A549 (cell line): ENCODE results near the gene NKX3-2. TPM values are rescaled to one million over a fixed set of nuclear protein-coding genes. Genes with fewer than 3 reads are reported as not detected.
A peak's percentile ranks its signal among the peaks of the same experiment; 100 is the strongest.

Experiments
- ATAC-seq, 2 experiments: fragments of 200-7000 bp in 1 of 2; fragments of >200 bp in 1 of 2; cut with Nextera tagmentation in 1 of 2; cut with Tn5 transposase in 1 of 2; 3 replicates each; pipeline versions ENCODE4 v1.8.0 to v1.9.1; 2018 to 2020; ENCODE audit warnings: mild to moderate bottlenecking in 1 of 2, moderate library complexity in 1 of 2
- CTCF ChIA-PET: fragments of 300-600 bp; sonication (Branson Sonifier 250); formaldehyde crosslinking; extraction: SDS; loops from one replicate; lab custom pipeline; 2021; ENCODE audit warnings: antibody characterized with exemption, inconsistent platforms; lab: Yijun Ruan, JAX
- POLR2A ChIA-PET: fragments of 350-600 bp; formaldehyde crosslinking; extraction: SDS; loops from one replicate; lab custom pipeline; 2021; ENCODE audit warnings: antibody characterized with exemption, inconsistent platforms; lab: Yijun Ruan, JAX
- DNase-seq, 2 experiments: peaks; one replicate each; pipeline versions ENCODE4 v3.0.0 to v3.0.0-alpha.2; 2011 to 2016; ENCODE audit warnings: low read depth in 1 of 2, low spot score in 1 of 2
- FAIRE-seq: peaks from 2 replicates; lab custom pipeline; 2011; peaks lifted over from hg19 to GRCh38; lab: Jason Lieb, UNC
- H3K27ac ChIP-seq, 2 experiments: fragments of >200 bp; sonication (Bioruptor Twin); formaldehyde crosslinking; 3 replicates each; pipeline ENCODE4 v1.5.1; 2016 to 2017
- H3K4me1 ChIP-seq: fragments of >200 bp; sonication (Bioruptor Twin); formaldehyde crosslinking; 3 replicates; pipeline ENCODE4 v1.6.1; 2016
- H3K4me2 ChIP-seq: fragments of >200 bp; sonication (Bioruptor Twin); formaldehyde crosslinking; 3 replicates; pipeline ENCODE4 v1.6.1; 2016
- H3K4me3 ChIP-seq: fragments of >200 bp; sonication (Bioruptor Twin); formaldehyde crosslinking; 3 replicates; pipeline ENCODE4 v1.5.1; 2016
- H3K9me3 ChIP-seq: fragments of >200 bp; sonication (Bioruptor Twin); formaldehyde crosslinking; 3 replicates; pipeline ENCODE4 v1.6.1; 2016
- CBX8 ChIP-seq: fragments of 200-600 bp; sonication (generic); IDR thresholded peaks from 2 replicates; pipeline ENCODE4 v1.6.1; 2016
- CEBPB ChIP-seq, 2 experiments: fragments of >200 bp in 1 of 2; sonication (Bioruptor Twin) in 1 of 2; formaldehyde crosslinking in 1 of 2; IDR thresholded peaks; 2 replicates each; pipeline ENCODE4 v1.6.1; 2012 to 2016
- ESRRA ChIP-seq: fragments of 150-350 bp; IDR thresholded peaks from 2 replicates; pipeline ENCODE4 v1.6.1; 2014; ENCODE audit warnings: mild to moderate bottlenecking, low read length, borderline replicate concordance
- JUN ChIP-seq, 2 experiments: fragments of >200 bp; sonication (Bioruptor Twin); formaldehyde crosslinking; IDR thresholded peaks; 2 replicates in 1 of 2; 3 replicates in 1 of 2; pipeline ENCODE4 v1.6.1; 2016 to 2017
- JUNB ChIP-seq: fragments of >200 bp; sonication (Bioruptor Twin); formaldehyde crosslinking; IDR thresholded peaks from 2 replicates; pipeline ENCODE4 v1.6.1; 2016
- KDM1A ChIP-seq: fragments of 200-600 bp; sonication (generic); IDR thresholded peaks from 2 replicates; pipeline ENCODE4 v1.6.1; 2016; ENCODE audit warnings: low read depth, mild to moderate bottlenecking
- NFE2L2 ChIP-seq: fragments of 150-350 bp; conservative IDR thresholded peaks from 2 replicates; pipeline ENCODE4 v1.6.1; 2014; ENCODE audit warnings: low read length
- NPAS2 ChIP-seq: fragments of 250-450 bp; sonication (Bioruptor Pico); IDR thresholded peaks from 2 replicates; pipeline ENCODE4 v1.8.0; 2022; ENCODE audit warnings: mild to moderate bottlenecking, moderate library complexity, borderline replicate concordance
- NR3C1 ChIP-seq: fragments of >200 bp; sonication (Bioruptor Twin); formaldehyde crosslinking; IDR thresholded peaks from 3 replicates; pipeline ENCODE4 v1.6.1; 2017
- POLR2A ChIP-seq: IDR thresholded peaks from 2 replicates; pipeline ENCODE4 v1.6.1; 2012; ENCODE audit warnings: mild to moderate bottlenecking, low read length
- RAD21 ChIP-seq, 2 experiments: fragments of >200 bp in 1 of 2; sonication (Bioruptor Twin) in 1 of 2; formaldehyde crosslinking in 1 of 2; IDR thresholded peaks in 1 of 2; conservative IDR thresholded peaks in 1 of 2; 2 replicates in 1 of 2; 3 replicates in 1 of 2; pipeline ENCODE4 v1.6.1; 2012 to 2018; ENCODE audit warnings: inconsistent platforms in 1 of 2
- RNF2 ChIP-seq: fragments of 200-600 bp; sonication (generic); IDR thresholded peaks from 2 replicates; pipeline ENCODE4 v1.6.1; 2016; ENCODE audit warnings: low read depth, mild to moderate bottlenecking, antibody characterized with exemption, moderate library complexity, borderline replicate concordance
- SREBF2 ChIP-seq: fragments of 450-650 bp; IDR thresholded peaks from 2 replicates; pipeline ENCODE4 v1.6.1; 2014; ENCODE audit warnings: mild to moderate bottlenecking, moderate library complexity
- TFCP2L1 ChIP-seq: fragments of 250-450 bp; sonication (Bioruptor Pico); IDR thresholded peaks from 2 replicates; pipeline ENCODE4 v1.5.0; 2021; ENCODE audit warnings: mild to moderate bottlenecking
- TP53 ChIP-seq: fragments of 250-450 bp; sonication (Bioruptor Pico); IDR thresholded peaks from 2 replicates; pipeline ENCODE4 v1.5.0; 2021; ENCODE audit warnings: mild to moderate bottlenecking, moderate library complexity
- WGBS: methylation state at CpG from one replicate; pipeline ENCODE4 v1.1.6; 2017; ENCODE audit errors: missing lambda C conversion rate; 5-methylcytosine and 5-hydroxymethylcytosine counted together
- polyA plus RNA-seq, 4 experiments: library from polyadenylated mRNA; depleted of rRNA in 3 of 4; stranded (reverse); fragments of >200 nt; fragmentation: RNase III in 1 of 4; extraction: RNeasy Plus Mini Kit Qiagen cat#74134 plus additional on column Dnase treatment in 1 of 4; gene quantifications; 2 replicates in 3 of 4; 3 replicates in 1 of 4; pipeline ENCODE4 v1.2.3, GENCODE V29; 2011 to 2017
- TF ChIP-seq, protein P1 (sequence below): fragments of 150-350 bp; IDR thresholded peaks from 2 replicates; pipeline ENCODE4 v1.6.1; 2014; ENCODE audit warnings: low read depth, mild to moderate bottlenecking, low read length
- TF ChIP-seq, protein P2 (sequence below): fragments of >200 bp; sonication (Bioruptor Twin); formaldehyde crosslinking; IDR thresholded peaks from 3 replicates; pipeline ENCODE4 v1.5.1; 2016

NKX3-2 gene
- polyA plus RNA-seq, 2 of the 4 experiments (the other 2 are of a cell fraction), result 0.06 to 0.44 TPM

DNA sequence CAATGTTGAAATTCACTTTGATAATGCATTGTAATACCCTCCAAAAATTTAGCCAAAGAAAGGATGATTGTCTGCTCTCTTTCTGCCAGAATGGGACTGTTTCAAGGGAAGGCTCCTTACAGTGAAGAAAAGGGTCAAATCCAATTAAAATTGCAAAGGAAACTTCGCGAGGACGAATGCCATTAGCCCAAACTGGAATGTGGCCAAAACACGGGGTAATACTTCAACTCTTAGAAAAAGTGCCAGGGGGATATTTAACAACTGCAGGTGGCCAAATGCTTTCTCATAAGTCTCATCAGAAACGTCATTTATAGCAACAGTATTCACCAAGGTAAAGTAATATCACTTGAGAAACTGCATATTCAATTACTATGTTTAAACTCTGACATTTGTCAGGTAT lies 29.0 kb downstream of the NKX3-2 start:
- no peaks in the 10 kb centered on the region for H3K4me1 ChIP-seq
- ATAC-seq (no peak), FAIRE-seq (no peak), DNase-seq (no peak)
- H3K9me3 ChIP-seq, result no peaks in the 10 kb centered on the region
- WGBS, result 22% methylated on average over 5 of the region's 5 CpGs
- no peak overlapping the region for H3K4me3 ChIP-seq
- no peak for TF ChIP-seq RAD21 (conservative IDR thresholded peaks at IDR 0.05 in 1 of 2, IDR thresholded peaks at IDR 0.05 in 1 of 2)
- no peak for TF ChIP-seq ESRRA
- no peak for TF ChIP-seq POLR2A
- no peak for TF ChIP-seq NFE2L2
- TF ChIP-seq NR3C1, result no peak
- TF ChIP-seq, protein P1, sequence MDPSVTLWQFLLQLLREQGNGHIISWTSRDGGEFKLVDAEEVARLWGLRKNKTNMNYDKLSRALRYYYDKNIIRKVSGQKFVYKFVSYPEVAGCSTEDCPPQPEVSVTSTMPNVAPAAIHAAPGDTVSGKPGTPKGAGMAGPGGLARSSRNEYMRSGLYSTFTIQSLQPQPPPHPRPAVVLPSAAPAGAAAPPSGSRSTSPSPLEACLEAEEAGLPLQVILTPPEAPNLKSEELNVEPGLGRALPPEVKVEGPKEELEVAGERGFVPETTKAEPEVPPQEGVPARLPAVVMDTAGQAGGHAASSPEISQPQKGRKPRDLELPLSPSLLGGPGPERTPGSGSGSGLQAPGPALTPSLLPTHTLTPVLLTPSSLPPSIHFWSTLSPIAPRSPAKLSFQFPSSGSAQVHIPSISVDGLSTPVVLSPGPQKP, result no peak
- TF ChIP-seq KDM1A, result no peak
- TF ChIP-seq, protein P2, sequence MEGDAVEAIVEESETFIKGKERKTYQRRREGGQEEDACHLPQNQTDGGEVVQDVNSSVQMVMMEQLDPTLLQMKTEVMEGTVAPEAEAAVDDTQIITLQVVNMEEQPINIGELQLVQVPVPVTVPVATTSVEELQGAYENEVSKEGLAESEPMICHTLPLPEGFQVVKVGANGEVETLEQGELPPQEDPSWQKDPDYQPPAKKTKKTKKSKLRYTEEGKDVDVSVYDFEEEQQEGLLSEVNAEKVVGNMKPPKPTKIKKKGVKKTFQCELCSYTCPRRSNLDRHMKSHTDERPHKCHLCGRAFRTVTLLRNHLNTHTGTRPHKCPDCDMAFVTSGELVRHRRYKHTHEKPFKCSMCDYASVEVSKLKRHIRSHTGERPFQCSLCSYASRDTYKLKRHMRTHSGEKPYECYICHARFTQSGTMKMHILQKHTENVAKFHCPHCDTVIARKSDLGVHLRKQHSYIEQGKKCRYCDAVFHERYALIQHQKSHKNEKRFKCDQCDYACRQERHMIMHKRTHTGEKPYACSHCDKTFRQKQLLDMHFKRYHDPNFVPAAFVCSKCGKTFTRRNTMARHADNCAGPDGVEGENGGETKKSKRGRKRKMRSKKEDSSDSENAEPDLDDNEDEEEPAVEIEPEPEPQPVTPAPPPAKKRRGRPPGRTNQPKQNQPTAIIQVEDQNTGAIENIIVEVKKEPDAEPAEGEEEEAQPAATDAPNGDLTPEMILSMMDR, result no peak
- no peak for TF ChIP-seq SREBF2
- no peak for TF ChIP-seq NPAS2
- H3K27ac ChIP-seq, result no peak overlapping the region
- no peak overlapping the region for H3K4me2 ChIP-seq
- ChIA-PET CTCF (no interaction called here), POLR2A (no interaction called here)

DNA sequence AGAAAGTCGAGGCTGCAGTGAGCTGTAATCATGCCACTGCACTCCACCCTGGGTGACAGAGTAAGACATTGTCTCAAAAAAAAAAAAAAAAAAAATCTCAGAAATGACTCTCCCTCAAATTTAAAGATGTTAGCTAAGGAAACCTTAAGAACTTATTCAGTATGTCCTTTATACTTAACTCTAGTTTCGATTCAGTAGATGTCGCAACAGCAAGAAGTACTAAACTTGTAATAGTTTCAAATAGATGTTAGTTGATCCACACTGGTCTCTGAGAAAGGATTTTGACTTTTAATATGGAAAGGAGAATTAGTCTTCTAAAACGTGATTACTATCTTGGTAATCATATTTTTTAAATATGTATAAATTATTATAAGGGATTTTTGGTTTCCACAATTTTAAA lies 29.6 kb downstream of the NKX3-2 start:
- peak; percentile 21 to 54; a peak in 1 of 4 replicates for TF ChIP-seq CEBPB (IDR thresholded peaks at IDR 0.05)
- TF ChIP-seq JUNB, result no peak
- TF ChIP-seq, protein P1, result no peak
- no peak for TF ChIP-seq RNF2
- TF ChIP-seq TP53 (CRISPR knock-in tag), result no peak
- WGBS, result 40% methylated on average over 4 of the region's 4 CpGs
- FAIRE-seq (no peak), ATAC-seq (no peak), DNase-seq (no peak)
- Histone ChIP-seq H3K9me3 (no peaks in the 10 kb centered on the region), H3K27ac (no peak overlapping the region), H3K4me3 (no peak overlapping the region), H3K4me2 (no peak overlapping the region), H3K4me1 (no peaks in the 10 kb centered on the region)
- ChIA-PET POLR2A (no interaction called here), CTCF (interaction anchor here (0.5 kb wide), 1 partner anchor 13 kb away, joined by 3 read pairs; no protein-coding TSS in a partner anchor)

DNA sequence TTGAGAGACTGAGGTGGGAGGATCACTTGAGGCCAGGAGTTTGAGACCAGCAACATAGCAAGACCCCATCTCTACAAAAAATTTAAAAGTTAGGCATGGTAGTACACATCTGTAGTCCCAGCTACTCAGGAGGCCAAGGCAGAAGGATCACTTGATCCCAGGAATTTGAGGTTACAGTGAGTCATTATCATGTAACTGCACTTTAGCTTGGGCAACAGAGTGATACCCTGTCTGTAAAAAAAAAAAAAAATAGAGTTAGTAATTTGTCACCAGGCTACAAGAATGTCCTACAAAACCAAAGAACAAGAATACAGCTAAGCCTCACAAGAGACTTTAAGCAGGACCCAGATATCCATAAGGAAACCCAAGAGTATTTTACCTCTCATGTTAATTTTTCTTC lies 33.2 kb downstream of the NKX3-2 start:
- H3K27ac ChIP-seq, result no peak overlapping the region
- no peak overlapping the region for H3K4me3 ChIP-seq
- TF ChIP-seq, protein P1, result no peak
- TF ChIP-seq, all 56 proteins: peak for 0
- H3K9me3 ChIP-seq, result no peaks in the 10 kb centered on the region
- no peak for FAIRE-seq
- POLR2A ChIA-PET, result no interaction called here
- H3K4me2 ChIP-seq, result no peak overlapping the region
- no peak for DNase-seq
- CTCF ChIA-PET, result interaction anchor here (0.7 kb wide), 1 partner anchor 1946 kb away, joined by 3 read pairs; no protein-coding TSS in a partner anchor
- ATAC-seq, result no peak
- no peaks in the 10 kb centered on the region for H3K4me1 ChIP-seq

DNA sequence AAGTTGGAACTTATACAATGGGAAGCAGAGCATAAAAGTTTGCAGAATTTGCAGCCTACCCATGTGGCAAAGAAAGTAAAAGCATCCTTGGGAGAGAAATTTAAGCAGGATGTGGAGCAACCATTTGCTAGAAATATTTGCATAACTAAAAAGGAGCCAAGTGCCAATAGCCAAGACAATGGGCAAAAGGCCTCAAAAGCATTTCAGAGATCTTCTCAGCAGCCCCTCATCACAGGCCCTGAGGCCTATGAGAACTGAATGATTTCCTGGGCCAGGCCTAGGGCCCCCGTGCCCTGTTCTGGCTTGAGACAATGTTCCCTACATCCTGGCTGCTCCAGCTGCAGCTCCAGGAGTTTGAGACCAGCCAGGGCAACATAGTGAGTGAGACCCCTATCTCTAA lies 34.9 kb downstream of the NKX3-2 start:
- no peak overlapping the region for H3K4me3 ChIP-seq
- no peak for ATAC-seq
- TF ChIP-seq TFCP2L1 (no peak), NFE2L2 (no peak), JUN (IDR thresholded peaks at IDR 0.05) (no peak), ESRRA (no peak), CBX8 (no peak)
- H3K4me1 ChIP-seq, result no peaks in the 10 kb centered on the region
- H3K9me3 ChIP-seq, result no peaks in the 10 kb centered on the region
- WGBS, result 0% methylated on average over 1 of the region's 1 CpG
- ChIA-PET POLR2A (no interaction called here), CTCF (no interaction called here)
- FAIRE-seq, result no peak
- H3K27ac ChIP-seq, result no peak overlapping the region
- DNase-seq, result no peak
- no peak overlapping the region for H3K4me2 ChIP-seq
